Neural cell (in vitro differentiated cells): ENCODE results near the gene MIPOL1. TPM values are rescaled to one million over a fixed set of nuclear protein-coding genes. Genes with fewer than 3 reads are reported as not detected.

Experiments used
- H2AFZ ChIP-seq: fragments of 200-600, 300-800 bp; sonication (generic), shearing (Covaris generic); 2 replicates; pipeline ENCODE4 v1.6.0; 2014; ENCODE audit warnings: low read depth, mild to moderate bottlenecking, antibody characterized with exemption, low read length, moderate library complexity
- H3F3A ChIP-seq: fragments of 200-600 bp; shearing (Covaris generic); 2 replicates; pipeline ENCODE4 v1.6.1; 2016; ENCODE audit warnings: mild to moderate bottlenecking, moderate library complexity, mixed read lengths, antibody characterized with exemption, low read length; ENCODE audit not compliant: insufficient read depth, poor library complexity, severe bottlenecking
- H3K27ac ChIP-seq: fragments of 200-600, 300-800 bp; sonication (generic), shearing (Covaris generic); 2 replicates; pipeline ENCODE4 v1.5.1; 2014; ENCODE audit warnings: mild to moderate bottlenecking, low read length, moderate library complexity
- H3K27me3 ChIP-seq: fragments of 300-800, 200-600 bp; sonication (generic), shearing (Covaris generic); 2 replicates; pipeline ENCODE4 v1.6.0; 2014; ENCODE audit warnings: mild to moderate bottlenecking, low read depth, low read length, moderate library complexity; ENCODE audit not compliant: insufficient read depth
- H3K36me3 ChIP-seq: fragments of 300-800, 200-600 bp; sonication (generic), shearing (Covaris generic); 2 replicates; pipeline ENCODE4 v1.5.1; 2014; ENCODE audit warnings: mild to moderate bottlenecking, antibody characterized with exemption, low read length, moderate library complexity; ENCODE audit not compliant: insufficient read depth
- H3K4me2 ChIP-seq: fragments of 300-800, 200-600 bp; sonication (generic), shearing (Covaris generic); 2 replicates; pipeline ENCODE4 v1.6.0; 2014; ENCODE audit warnings: mild to moderate bottlenecking, low read length
- H3K4me3 ChIP-seq: fragments of 300-800, 200-600 bp; sonication (generic), shearing (Covaris generic); 2 replicates; pipeline ENCODE4 v1.5.1; 2014; ENCODE audit warnings: mild to moderate bottlenecking, low read length, moderate library complexity
- H3K79me2 ChIP-seq: fragments of 200-600 bp; shearing (Covaris generic); replicated peaks from 2 replicates; pipeline ENCODE4 v1.6.0; 2014; ENCODE audit warnings: mild to moderate bottlenecking, low read length, moderate library complexity; ENCODE audit not compliant: insufficient read depth
- H3K9ac ChIP-seq: fragments of 300-800, 200-600 bp; sonication (generic), shearing (Covaris generic); 2 replicates; pipeline ENCODE4 v1.6.1; 2016; ENCODE audit warnings: mild to moderate bottlenecking, low read length, mixed read lengths
- H3K9me2 ChIP-seq: fragments of 200-600 bp; shearing (Covaris generic); 2 replicates; pipeline ENCODE4 v1.6.1; 2016; ENCODE audit warnings: mild to moderate bottlenecking, low read length, mixed read lengths; ENCODE audit not compliant: insufficient read depth
- H3K9me3 ChIP-seq: fragments of 200-600, 300-800 bp; sonication (generic), shearing (Covaris generic); 2 replicates; pipeline ENCODE4 v1.6.1; 2016; ENCODE audit warnings: mild to moderate bottlenecking, mixed run types, low read length, moderate library complexity, mixed read lengths
- H4K20me1 ChIP-seq: fragments of 200-600 bp; shearing (Covaris generic); 2 replicates; pipeline ENCODE4 v1.6.1; 2016; ENCODE audit warnings: mild to moderate bottlenecking, mixed run types; ENCODE audit not compliant: insufficient read depth
- EP300 ChIP-seq: fragments of 450-650 bp; conservative IDR thresholded peaks from 2 replicates; pipeline ENCODE4 v1.6.1; 2014; ENCODE audit warnings: antibody characterized with exemption, mild to moderate bottlenecking, moderate library complexity; ENCODE audit not compliant: poor library complexity, severe bottlenecking
- EZH2 ChIP-seq: fragments of 200-600, 300-800 bp; shearing (Covaris generic), sonication (generic); IDR thresholded peaks from 2 replicates; pipeline ENCODE4 v1.6.1; 2014; ENCODE audit warnings: antibody characterized with exemption, low read length, borderline replicate concordance, mild to moderate bottlenecking; ENCODE audit not compliant: insufficient read depth, poor library complexity, severe bottlenecking
- MXI1 ChIP-seq: fragments of 450-650 bp; conservative IDR thresholded peaks from 2 replicates; pipeline ENCODE4 v1.6.1; 2014; ENCODE audit warnings: antibody characterized with exemption, mild to moderate bottlenecking; ENCODE audit not compliant: poor library complexity, severe bottlenecking
- POLR2AphosphoS5 ChIP-seq: IDR thresholded peaks from 2 replicates; pipeline ENCODE4 v1.6.1; 2012
- RAD21 ChIP-seq: fragments of 450-650 bp; conservative IDR thresholded peaks from 2 replicates; pipeline ENCODE4 v1.6.1; 2014; ENCODE audit warnings: antibody characterized with exemption, mild to moderate bottlenecking, moderate library complexity
- REST ChIP-seq: IDR thresholded peaks from 2 replicates; pipeline ENCODE4 v1.6.1; 2012; ENCODE audit warnings: borderline replicate concordance
- SMC3 ChIP-seq: fragments of 450-650 bp; conservative IDR thresholded peaks from 2 replicates; pipeline ENCODE4 v1.6.1; 2014; ENCODE audit warnings: antibody characterized with exemption, mild to moderate bottlenecking, moderate library complexity; ENCODE audit not compliant: poor library complexity
- TAF1 ChIP-seq: IDR thresholded peaks from 2 replicates; pipeline ENCODE4 v1.6.1; 2012; ENCODE audit warnings: low read depth
- polyA plus RNA-seq: library from polyadenylated mRNA; depleted of rRNA; stranded (reverse); fragments of >200 nt; gene quantifications from 2 replicates; pipeline ENCODE4 v1.2.3, GENCODE V29; 2014
- TF ChIP-seq, protein P1 (sequence below): fragments of 450-650 bp; IDR thresholded peaks from 2 replicates; pipeline ENCODE4 v1.5.1; 2014; ENCODE audit warnings: antibody characterized with exemption, mild to moderate bottlenecking, moderate library complexity; ENCODE audit not compliant: poor library complexity, severe bottlenecking

Gene MIPOL1
- polyA plus RNA-seq, 1 donor from 2014 or later, result 1.3 TPM

GRCh38 chr14:37257501-37258070 lies 59.8 kb downstream of the MIPOL1 start:
- TF ChIP-seq RAD21 (no peak), EP300 (no peak), TAF1 (no peak), EZH2 (no peak), MXI1 (no peak), POLR2AphosphoS5 (no peak), SMC3 (no peak), REST (no peak)
- TF ChIP-seq, protein P1, sequence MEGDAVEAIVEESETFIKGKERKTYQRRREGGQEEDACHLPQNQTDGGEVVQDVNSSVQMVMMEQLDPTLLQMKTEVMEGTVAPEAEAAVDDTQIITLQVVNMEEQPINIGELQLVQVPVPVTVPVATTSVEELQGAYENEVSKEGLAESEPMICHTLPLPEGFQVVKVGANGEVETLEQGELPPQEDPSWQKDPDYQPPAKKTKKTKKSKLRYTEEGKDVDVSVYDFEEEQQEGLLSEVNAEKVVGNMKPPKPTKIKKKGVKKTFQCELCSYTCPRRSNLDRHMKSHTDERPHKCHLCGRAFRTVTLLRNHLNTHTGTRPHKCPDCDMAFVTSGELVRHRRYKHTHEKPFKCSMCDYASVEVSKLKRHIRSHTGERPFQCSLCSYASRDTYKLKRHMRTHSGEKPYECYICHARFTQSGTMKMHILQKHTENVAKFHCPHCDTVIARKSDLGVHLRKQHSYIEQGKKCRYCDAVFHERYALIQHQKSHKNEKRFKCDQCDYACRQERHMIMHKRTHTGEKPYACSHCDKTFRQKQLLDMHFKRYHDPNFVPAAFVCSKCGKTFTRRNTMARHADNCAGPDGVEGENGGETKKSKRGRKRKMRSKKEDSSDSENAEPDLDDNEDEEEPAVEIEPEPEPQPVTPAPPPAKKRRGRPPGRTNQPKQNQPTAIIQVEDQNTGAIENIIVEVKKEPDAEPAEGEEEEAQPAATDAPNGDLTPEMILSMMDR, result no peak
- Histone ChIP-seq H3F3A (no peaks in the 10 kb centered on the region), H3K4me2 (no peak overlapping the region), H3K79me2 (no peaks in the 10 kb centered on the region), H3K9me3 (no peaks in the 10 kb centered on the region), H2AFZ (no peak overlapping the region), H3K27me3 (no peaks in the 10 kb centered on the region), H4K20me1 (no peaks in the 10 kb centered on the region), H3K9ac (no peak overlapping the region), H3K9me2 (no peaks in the 10 kb centered on the region), H3K4me3 (no peak overlapping the region), H3K36me3 (no peaks in the 10 kb centered on the region), H3K27ac (no peak overlapping the region)

DNA sequence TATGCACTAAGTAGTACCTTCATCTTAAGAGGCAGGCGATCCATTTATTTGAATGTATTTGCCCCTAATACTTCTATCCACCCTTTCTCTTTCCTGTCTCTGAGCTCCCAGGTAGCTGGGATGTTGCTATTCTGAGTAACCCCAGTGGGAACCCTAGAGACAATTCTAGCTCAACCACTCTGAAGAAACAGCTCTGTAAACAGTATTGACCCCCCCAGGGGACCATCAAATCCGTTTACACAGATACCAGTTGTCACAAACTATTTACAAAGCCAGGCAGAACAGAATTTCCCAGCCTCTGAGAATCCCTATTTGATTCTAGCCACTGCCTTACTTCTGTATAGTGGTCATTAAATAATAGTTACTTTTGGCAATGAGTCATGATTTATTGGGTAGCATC lies 64.9 kb downstream of the MIPOL1 start:
- TF ChIP-seq TAF1, result no peak
- TF ChIP-seq EP300, result no peak
- TF ChIP-seq, protein P1, result no peak
- TF ChIP-seq REST, result no peak
- TF ChIP-seq SMC3, result no peak
- no peak for TF ChIP-seq EZH2
- TF ChIP-seq POLR2AphosphoS5, result no peak
- TF ChIP-seq MXI1, result no peak
- no peak for TF ChIP-seq RAD21
- Histone ChIP-seq H3K9ac (no peak overlapping the region), H3K27ac (no peak overlapping the region), H3K36me3 (no peaks in the 10 kb centered on the region), H3K4me3 (no peak overlapping the region), H3K79me2 (no peaks in the 10 kb centered on the region), H2AFZ (no peak overlapping the region), H3F3A (no peaks in the 10 kb centered on the region), H3K27me3 (no peaks in the 10 kb centered on the region), H3K4me2 (no peak overlapping the region), H4K20me1 (no peaks in the 10 kb centered on the region), H3K9me3 (no peaks in the 10 kb centered on the region), H3K9me2 (no peaks in the 10 kb centered on the region)
